PC-9 (cell line): Measurements from ENCODE around the gene ABCC2.

Experiments
- CTCF ChIP-seq: fragments of 200-600 bp; sonication (generic); conservative IDR thresholded peaks from 2 replicates; pipeline ENCODE4 v1.6.1; 2017; ENCODE audit warnings: mixed run types, antibody characterized with exemption, mild to moderate bottlenecking, moderate library complexity
- EZH2 ChIP-seq: fragments of 200-600 bp; sonication (generic); IDR thresholded peaks from 2 replicates; pipeline ENCODE4 v1.8.0; 2017; ENCODE audit warnings: antibody characterized with exemption, low read depth

- TF ChIP-seq EZH2 = no peak
- no peak for TF ChIP-seq CTCF
Observed at GRCh38 chr10:99874341-99875085, 92.1 kb downstream of the ABCC2 start.
